Upper lobe of right lung (tissue), 1 donor: ENCODE results near the gene UGT1A7. TPM values are rescaled to one million over a fixed set of nuclear protein-coding genes. Genes with fewer than 3 reads are reported as not detected.

ENCODE experiments used
- ATAC-seq: fragments of 200-7000 bp; cut with Tn5 transposase; one replicate; pipeline ENCODE4 v1.9.1; 2020; ENCODE audit warnings: mild to moderate bottlenecking, moderate library complexity
- DNase-seq: peaks from one replicate; pipeline ENCODE4 v3.0.0-alpha.2; 2020
- H3K27ac ChIP-seq: fragments of 200-600 bp; one replicate; pipeline ENCODE4 v1.8.0; 2022
- H3K27me3 ChIP-seq: fragments of 200-600 bp; one replicate; pipeline ENCODE4 v1.8.0; 2022; ENCODE audit warnings: mild to moderate bottlenecking
- H3K36me3 ChIP-seq: fragments of 200-600 bp; one replicate; pipeline ENCODE4 v1.8.0; 2022
- H3K4me1 ChIP-seq: fragments of 200-600 bp; one replicate; pipeline ENCODE4 v1.8.0; 2022
- H3K4me3 ChIP-seq: fragments of 200-600 bp; one replicate; pipeline ENCODE4 v1.8.0; 2022; ENCODE audit warnings: mild to moderate bottlenecking
- H3K9me3 ChIP-seq: fragments of 200-600 bp; one replicate; pipeline ENCODE4 v1.8.0; 2022
- CTCF ChIP-seq: fragments of 200-600 bp; IDR thresholded peaks from one replicate; pipeline ENCODE4 v1.8.0; 2022; ENCODE audit warnings: antibody characterized with exemption
- intact Hi-C: fragments of 100-400 bp; cut with DNase I; formaldehyde crosslinking; loops from one replicate; pipeline ENCODE4 v1.11.0; 2022
- total RNA-seq: library from RNA; stranded (reverse); fragmentation: NEBNext Ultra II Directional; extraction: Animal tissue kit (Norgen Biotek cat#: 25700); gene quantifications from one replicate; pipeline ENCODE4 v1.2.1, GENCODE V29; 2021
- donor health status: DM: no; HTN: yes; CAD: no; lungs with severe emphysema.

The UGT1A7 gene
- total RNA-seq, 1 donor from 2014 or later = not detected

- Histone ChIP-seq H3K4me1 (no peaks in the 10 kb centered on the region), H3K36me3 (no peaks in the 10 kb centered on the region), H3K4me3 (no peak overlapping the region), H3K27me3 (no peaks in the 10 kb centered on the region), H3K9me3 (no peaks in the 10 kb centered on the region), H3K27ac (no peak overlapping the region)
- no peak for DNase-seq
- no peak for TF ChIP-seq CTCF
- intact Hi-C loops = no loop called here
- no peak for ATAC-seq
These were observed 79.5 kb downstream of the UGT1A7 start for GRCh38 chr2:233761040-233761769.

- Histone ChIP-seq H3K36me3 (no peaks in the 10 kb centered on the region), H3K4me3 (no peak overlapping the region), H3K27me3 (no peaks in the 10 kb centered on the region), H3K27ac (no peak overlapping the region), H3K4me1 (no peaks in the 10 kb centered on the region), H3K9me3 (no peaks in the 10 kb centered on the region)
- TF ChIP-seq CTCF = no peak
- intact Hi-C loops = no loop called here
- DNase-seq (no peak), ATAC-seq (no peak)
These were observed 82.6 kb downstream of the UGT1A7 start for GRCh38 chr2:233764264-233764663.

- Histone ChIP-seq H3K4me1 (no peaks in the 10 kb centered on the region), H3K4me3 (no peak overlapping the region), H3K27ac (no peak overlapping the region), H3K36me3 (no peaks in the 10 kb centered on the region), H3K9me3 (no peaks in the 10 kb centered on the region), H3K27me3 (no peaks in the 10 kb centered on the region)
- DNase-seq (no peak), ATAC-seq (no peak)
- intact Hi-C loops = no loop called here
- no peak for TF ChIP-seq CTCF
These were observed 83.1 kb downstream of the UGT1A7 start for GRCh38 chr2:233764761-233765160.

GRCh38 chr2:233766416-233766815 is 84.7 kb downstream of the UGT1A7 start:
- no peak for TF ChIP-seq CTCF
- intact Hi-C loops = no loop called here
- H3K9me3 ChIP-seq = no peaks in the 10 kb centered on the region
- ATAC-seq (no peak), DNase-seq (no peak)
- H3K27me3 ChIP-seq = no peaks in the 10 kb centered on the region
- H3K36me3 ChIP-seq = no peaks in the 10 kb centered on the region
- H3K27ac ChIP-seq = no peak overlapping the region
- no peak overlapping the region for H3K4me3 ChIP-seq
- no peaks in the 10 kb centered on the region for H3K4me1 ChIP-seq

GRCh38 chr2:233768076-233768475 is 86.4 kb downstream of the UGT1A7 start:
- Histone ChIP-seq H3K36me3 (no peaks in the 10 kb centered on the region), H3K4me3 (no peak overlapping the region), H3K27ac (no peak overlapping the region), H3K9me3 (no peaks in the 10 kb centered on the region), H3K4me1 (no peaks in the 10 kb centered on the region), H3K27me3 (no peaks in the 10 kb centered on the region)
- no peak for TF ChIP-seq CTCF
- ATAC-seq = no peak
- DNase-seq = no peak
- intact Hi-C loops = no loop called here

- DNase-seq = no peak
- no peaks in the 10 kb centered on the region for H3K36me3 ChIP-seq
- TF ChIP-seq CTCF = no peak
- no peak overlapping the region for H3K4me3 ChIP-seq
- no peak overlapping the region for H3K27ac ChIP-seq
- no peak for ATAC-seq
- H3K4me1 ChIP-seq = no peaks in the 10 kb centered on the region
- H3K9me3 ChIP-seq = no peaks in the 10 kb centered on the region
- intact Hi-C loops = no loop called here
- H3K27me3 ChIP-seq = no peaks in the 10 kb centered on the region
These were observed 87.6 kb downstream of the UGT1A7 start for GRCh38 chr2:233769260-233769659.
